Measurements from ENCODE around the gene WDR88. TPM values are rescaled to one million over a fixed set of nuclear protein-coding genes. Genes with fewer than 3 reads are reported as not detected.
A peak's percentile ranks its signal among the peaks of the same experiment; 100 is the strongest.

WDR88 gene
- total and polyA plus RNA-seq, 10 of the 15 experiments (the other 5 are each of a cell fraction or from before 2014, with no cell fraction given) = 0.19 to 0.34 TPM; not detected in 8

DNA sequence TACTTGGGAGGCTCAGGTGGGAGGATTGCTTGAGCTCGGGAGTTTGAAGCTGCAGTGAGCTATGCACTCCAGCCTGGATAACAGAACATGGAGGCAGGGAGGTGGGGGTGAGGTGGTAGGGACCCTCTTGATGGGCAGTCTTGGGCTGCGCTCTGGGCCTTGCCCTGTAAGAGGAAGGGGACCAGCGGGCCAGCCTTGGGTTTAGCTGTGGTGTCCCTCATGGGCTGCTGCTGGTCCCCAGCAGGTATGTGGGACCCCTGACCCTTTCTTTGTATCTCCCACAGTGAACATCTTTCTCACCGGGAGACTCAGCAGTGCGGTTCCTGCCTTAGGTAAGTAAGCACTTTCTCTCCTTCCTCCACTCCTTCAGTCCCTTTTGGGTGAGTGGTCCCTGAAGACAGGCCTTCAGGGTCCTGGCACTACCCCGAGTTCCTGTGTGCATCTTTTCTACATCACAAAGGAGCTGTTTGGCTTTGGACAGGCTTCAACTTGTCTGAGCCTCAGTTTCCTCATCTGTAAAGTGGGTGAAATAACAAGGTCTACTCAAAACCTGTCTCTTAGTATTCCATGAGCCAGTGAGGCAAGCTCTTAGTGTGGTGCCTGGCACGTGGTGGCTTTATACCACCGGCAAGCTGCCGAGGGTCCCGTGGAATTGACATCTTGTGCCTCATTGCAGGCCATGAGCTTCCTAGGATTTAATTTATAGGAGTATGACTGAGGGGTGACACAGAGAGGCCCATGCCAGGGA, 64.7 kb downstream of the WDR88 start (continued):
- TF ChIP-seq FOXK2 (IDR thresholded peaks at IDR 0.05) (no peak), STAT3 (IDR thresholded peaks at IDR 0.05; ENCODE audit: low read depth, low read length) (no peak)

DNA sequence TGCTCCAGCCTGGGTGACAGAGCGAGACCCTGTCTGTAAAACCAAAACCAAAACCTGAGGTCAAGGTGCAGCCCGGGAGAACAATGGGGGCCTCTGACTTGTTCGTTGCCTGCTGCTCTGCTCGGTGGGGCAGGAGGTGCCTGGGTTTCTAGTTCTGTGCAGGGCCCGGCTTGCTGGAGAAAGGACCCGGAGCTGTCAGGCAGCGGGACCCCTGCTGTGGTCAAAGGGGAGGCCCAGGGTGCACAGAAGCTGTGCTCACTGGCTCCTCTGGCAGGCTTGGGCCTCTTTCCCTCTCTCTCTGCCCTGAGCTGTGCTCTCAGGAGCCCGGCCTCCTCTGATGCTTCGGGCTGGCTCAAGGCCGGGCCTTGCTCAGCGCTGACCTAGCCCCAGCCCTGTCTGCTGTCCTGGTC, 65.7 kb downstream of the WDR88 start:
- ChIA-PET SMC1A (ENCODE audit: uncharacterized antibody, unreplicated experiment) (interaction anchor here (0.7 to 1.4 kb wide), 2 partner anchors 21 to 40 kb away, joined by 3 to 6 read pairs; no protein-coding TSS in a partner anchor), CTCF (interaction anchor here (0.7 to 3.2 kb wide), 6 partner anchors 10 to 219 kb away, joined by 3 to 21 read pairs (median 4); no protein-coding TSS in a partner anchor), POLR2A (no interaction called here), RAD21 (ENCODE audit: unreplicated experiment) (interaction anchor here (0.9 to 1.4 kb wide), 3 partner anchors 13 to 37 kb away, joined by 3 read pairs; no protein-coding TSS in a partner anchor)
- peaks cover 0 to 3% of the 10 kb centered on the region in 2 experiments; a peak in 3 of 4 replicates for H3K27me3 ChIP-seq (replicated peaks in 1 of 2; ENCODE audit: control insufficient read depth in 2 of 2, insufficient read depth in 2 of 2, low read length in 1 of 2)
- no peaks in the 10 kb centered on the region for H3K79me2 ChIP-seq (ENCODE audit: control insufficient read depth, insufficient read depth, low read length)
- no peak overlapping the region for H3K4me2 ChIP-seq (ENCODE audit: control insufficient read depth, insufficient read depth)
- in situ Hi-C loops (cut with MboI) = no loop called here
- DNase-seq (ENCODE audit: low read depth, low spot score) = no peak
- no peak overlapping the region for H3K27ac ChIP-seq (ENCODE audit: control insufficient read depth, insufficient read depth)
- FAIRE-seq = no peak
- H3K4me3 ChIP-seq = no peak overlapping the region
- H2AFZ ChIP-seq (ENCODE audit: control insufficient read depth, low read depth, low read length) = peak overlapping the region; percentile 13; the same call in 1 of the 2 replicates
- H3K36me3 ChIP-seq (ENCODE audit: control insufficient read depth in 2 of 2, insufficient read depth in 2 of 2, low read length in 1 of 2) = no peaks in the 10 kb centered on the region
- TF ChIP-seq NR2C1 (IDR thresholded peaks at IDR 0.05) = peak; percentile 52
- TF ChIP-seq RUNX3 (IDR thresholded peaks at IDR 0.05; ENCODE audit: low read length) = peak; percentile 36
- TF ChIP-seq WRNIP1 (IDR thresholded peaks at IDR 0.05; ENCODE audit: borderline replicate concordance, low read depth, low read length) = no peak
- TF ChIP-seq NR2F1 (conservative IDR thresholded peaks at IDR 0.05) = peak; percentile 73
- 0 out of 2 replicates have a peak, but pooled peaks have one; percentile 34 for TF ChIP-seq YY1 (IDR thresholded peaks at IDR 0.05; ENCODE audit: low read depth, low read length)
- no peaks in the 10 kb centered on the region for H4K20me1 ChIP-seq (ENCODE audit: control insufficient read depth, insufficient read depth)
- intact Hi-C loops (cut with micrococcal nuclease; ENCODE audit: unreplicated experiment) = no loop called here
- no peak overlapping the region; the same call in 1 of the 2 replicates for H3K9ac ChIP-seq (ENCODE audit: control insufficient read depth, insufficient read depth, low read length)
- H3K9me3 ChIP-seq (replicated peaks; ENCODE audit: control insufficient read depth, insufficient read depth, low read length) = no peaks in the 10 kb centered on the region
- peak; percentile 94 for ATAC-seq
- WGBS (ENCODE audit: insufficient coverage, insufficient replicate concordance, low lambda C conversion rate, missing lambda C conversion rate) = 43% methylated on average over 11 of the region's 11 CpGs
- BruUV-seq (replicated peaks) = no TSS peak
- peaks cover 5% of the 10 kb centered on the region for H3K4me1 ChIP-seq (ENCODE audit: control insufficient read depth, insufficient read depth, low read length)

Data from GM12878 (cell line).